GDM1 (cell line): ENCODE results near the gene DTD1.

Source experiments
- DNase-seq: peaks from one replicate; lab custom pipeline; 2025; lab: John Stamatoyannopoulos, UW

Gene DTD1

DNA sequence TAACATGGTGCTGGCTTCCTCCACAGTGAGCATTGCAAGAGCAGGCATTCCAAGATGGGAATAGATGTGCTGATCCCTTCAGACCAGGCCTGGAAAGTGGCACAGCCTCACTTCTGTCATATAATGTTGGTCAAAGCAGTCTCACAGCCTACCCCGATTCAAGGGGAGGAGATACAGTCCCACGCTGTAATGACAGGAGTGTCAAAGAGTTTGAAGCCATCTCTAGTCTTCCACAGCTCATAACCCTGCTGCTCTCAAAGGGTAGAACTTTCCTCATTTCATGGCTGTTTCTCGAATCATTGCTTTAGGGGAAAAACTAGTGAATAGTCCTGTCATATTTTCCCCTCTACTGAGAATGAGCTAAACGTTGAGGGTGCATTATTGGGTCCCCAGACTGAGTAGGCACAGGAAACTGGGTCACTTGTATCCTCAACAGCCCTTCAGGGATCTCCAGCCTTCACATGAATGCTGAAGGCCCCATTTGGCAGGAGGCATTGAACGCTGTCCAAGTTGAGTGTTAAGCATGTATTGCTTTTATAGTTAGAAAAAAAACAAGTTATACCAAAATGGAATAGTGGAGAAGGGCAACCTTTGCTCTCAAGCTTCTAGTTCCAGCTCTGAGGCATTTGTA is 27.3 kb downstream of the DTD1 start:
- no peak for DNase-seq

DNA sequence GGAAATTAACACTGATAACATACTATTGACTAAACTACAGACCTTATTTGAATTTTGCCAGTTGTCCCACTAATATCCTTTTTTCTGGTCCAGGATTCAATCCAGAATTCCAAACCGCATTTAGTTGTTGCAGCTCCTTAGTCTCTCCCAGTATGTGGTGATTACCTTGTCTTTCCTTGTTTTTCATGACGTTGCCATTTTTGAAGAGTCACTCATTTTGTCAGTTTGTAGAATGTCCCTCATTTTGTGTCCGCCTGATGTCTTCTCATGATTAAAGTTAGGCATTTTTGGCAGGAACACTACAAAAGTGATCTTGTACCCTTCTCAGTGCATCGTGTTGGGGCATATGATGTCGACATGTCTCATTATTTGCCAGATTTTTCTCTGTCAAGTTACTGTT is 33.1 kb downstream of the DTD1 start:
- DNase-seq = no peak

DNA sequence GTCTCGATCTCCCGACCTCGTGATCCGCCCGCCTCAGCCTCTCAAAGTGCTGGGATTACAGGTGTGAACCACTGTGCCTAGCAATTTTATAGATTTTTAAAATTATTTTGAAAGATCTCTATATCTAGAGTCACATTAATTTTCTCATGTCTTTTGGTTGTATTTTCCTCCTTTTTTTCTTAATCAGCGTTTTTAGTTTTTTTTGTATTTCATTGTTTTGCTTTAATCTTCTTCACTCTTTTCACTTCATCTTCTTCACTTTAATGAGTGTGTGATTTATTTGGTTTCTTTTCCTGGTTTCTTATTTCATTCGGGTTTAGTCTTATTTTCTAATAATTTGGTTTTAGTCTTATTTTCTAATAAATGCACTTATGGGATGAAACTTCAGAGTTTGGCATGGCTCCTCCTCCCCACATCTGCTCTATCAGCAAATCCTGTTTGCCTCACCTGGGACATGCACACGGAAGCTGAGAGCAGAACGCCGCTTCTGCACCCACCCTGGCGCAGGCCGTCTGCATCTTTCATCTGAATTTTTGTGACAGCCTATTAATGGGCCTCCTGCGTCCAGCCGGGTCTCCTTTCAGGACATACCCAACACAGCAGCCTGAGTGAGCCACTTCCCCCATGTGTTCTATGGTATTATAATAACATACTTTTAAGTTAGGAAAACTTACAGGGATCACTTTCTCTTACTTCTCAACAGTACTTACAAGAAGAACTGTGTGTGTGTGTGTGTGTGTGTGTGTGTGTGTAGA is 35.5 kb downstream of the DTD1 start:
- no peak for DNase-seq

DNA sequence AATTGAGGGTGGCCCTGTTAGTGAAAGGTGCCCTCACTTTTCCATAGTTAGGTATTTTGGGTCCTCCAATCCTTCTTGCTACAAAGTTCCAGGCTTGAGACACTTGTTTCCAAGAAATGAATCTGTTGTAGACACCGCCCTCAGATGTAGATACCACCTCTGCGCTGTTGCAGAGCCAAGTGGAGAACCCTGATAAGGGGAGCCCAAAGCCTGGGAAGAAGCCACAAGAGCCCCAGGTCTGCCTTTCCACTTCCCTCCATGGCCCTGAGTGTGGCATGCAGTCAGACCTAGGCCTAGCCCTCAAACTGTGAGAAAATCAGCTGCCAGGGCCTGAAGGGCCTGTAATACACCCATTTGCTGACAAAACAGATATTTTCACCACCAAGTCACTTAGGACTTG is 37.1 kb downstream of the DTD1 start:
- no peak for DNase-seq

DNA sequence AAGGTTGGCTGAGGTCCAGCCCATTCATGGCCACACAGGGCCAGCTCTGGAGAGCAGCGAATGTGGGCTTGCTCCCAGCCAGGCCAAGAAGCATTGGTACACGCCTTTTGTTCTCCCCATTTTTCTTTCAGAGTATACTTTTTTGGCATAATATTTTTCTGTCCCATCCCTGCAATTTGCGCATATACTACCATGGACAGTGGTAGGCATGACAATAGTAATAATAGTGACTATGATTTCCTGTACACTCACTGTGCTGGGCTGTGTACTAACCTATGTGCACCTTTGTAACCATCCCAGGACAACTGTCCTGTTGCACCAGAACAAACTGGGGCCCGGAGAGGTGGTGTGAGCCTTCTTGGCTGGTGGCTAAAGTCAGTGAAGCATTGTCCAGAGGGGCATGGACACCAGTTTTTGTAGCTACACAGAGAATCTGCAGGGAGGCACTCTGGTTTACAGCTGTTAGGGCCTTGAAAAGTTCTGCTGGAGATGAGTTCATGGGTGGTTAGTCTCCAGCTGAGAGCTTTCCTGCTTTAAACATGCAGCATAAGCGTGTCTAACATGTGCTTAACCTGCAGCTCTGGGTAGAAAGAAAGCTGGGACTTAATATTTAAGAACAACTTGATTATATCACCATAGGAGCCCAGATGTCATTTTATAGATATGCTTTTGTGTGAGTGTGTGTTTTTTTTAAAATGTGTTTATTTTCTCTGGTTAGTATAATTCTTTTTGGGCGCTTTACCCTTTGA is 38.2 kb downstream of the DTD1 start:
- DNase-seq = no peak

DNA sequence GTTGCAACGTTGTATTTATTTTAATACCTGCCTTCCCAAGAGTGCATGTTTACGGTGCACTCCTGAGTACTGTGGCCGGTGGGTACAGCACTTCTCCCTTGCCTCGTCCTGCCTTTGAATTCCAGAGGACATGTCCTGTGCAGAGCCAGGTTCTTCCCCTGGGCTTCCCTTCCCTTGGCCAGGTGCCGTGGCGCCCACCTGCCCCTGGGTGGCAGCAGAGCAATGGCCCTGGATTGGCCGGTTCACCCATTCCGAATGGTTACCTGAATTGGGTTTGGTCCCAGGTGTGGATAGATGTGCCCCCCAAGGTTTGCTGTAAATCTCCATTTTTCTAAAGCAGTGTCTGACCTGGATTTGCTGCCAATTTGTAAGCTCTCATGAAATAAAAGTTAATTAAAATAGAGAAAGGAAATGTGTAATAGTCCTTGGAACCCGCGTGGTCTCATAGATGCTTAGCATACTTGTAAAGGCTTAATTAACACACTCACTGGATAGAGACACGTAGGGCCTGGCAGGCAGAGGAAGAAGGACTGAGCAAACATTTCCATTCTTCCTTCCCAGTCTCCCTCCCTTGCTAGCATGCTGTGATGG is 40.6 kb downstream of the DTD1 start:
- peak; percentile 1 for DNase-seq

DNA sequence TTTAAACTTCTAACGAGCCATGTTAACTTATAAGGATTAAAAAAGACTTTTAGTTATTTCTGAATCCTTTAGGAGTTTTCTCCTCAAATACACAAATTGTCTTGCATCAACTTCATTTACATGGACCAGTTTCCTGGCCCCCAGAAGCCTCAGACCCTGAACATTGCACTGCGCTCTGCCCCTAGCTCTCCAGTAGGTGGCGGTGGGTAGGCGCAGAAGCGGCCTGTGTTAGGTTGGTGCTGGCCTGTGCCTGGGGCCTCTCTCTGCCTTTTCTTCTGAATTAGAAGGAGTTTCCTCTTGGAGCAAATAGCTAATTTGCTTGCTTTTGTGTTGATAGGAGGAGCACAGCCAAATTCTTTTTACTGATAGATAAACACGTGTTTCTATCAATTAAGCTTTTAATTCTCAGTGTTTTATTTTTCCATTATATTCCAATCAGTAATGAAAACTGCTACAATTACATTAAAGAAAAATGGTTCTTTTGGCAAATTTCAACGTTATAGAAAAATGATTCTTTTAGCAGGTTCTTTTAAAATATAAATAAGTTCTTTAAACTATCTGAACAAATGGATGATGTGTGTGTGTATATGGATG is 44.4 kb downstream of the DTD1 start:
- DNase-seq = peak; percentile 43

DNA sequence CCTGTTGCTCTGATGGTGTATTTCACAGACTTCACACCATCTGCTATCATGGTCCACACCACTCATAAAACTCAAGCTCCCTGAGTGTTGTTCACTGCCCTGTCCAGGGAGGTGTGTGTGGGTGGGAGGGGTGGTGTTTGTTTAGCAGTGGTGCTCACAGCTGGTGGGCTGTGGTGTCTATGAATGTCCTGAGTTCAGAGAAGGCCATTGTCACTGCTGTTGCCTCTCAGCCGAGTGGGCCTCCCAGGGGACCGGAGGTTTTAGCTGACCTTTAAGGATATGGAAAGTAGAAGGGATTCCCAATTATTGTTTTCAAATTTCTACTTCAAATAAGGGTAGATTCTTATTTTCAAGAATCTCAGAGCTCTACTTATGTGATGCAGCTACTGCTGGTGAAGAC is 45.6 kb downstream of the DTD1 start:
- no peak for DNase-seq

DNA sequence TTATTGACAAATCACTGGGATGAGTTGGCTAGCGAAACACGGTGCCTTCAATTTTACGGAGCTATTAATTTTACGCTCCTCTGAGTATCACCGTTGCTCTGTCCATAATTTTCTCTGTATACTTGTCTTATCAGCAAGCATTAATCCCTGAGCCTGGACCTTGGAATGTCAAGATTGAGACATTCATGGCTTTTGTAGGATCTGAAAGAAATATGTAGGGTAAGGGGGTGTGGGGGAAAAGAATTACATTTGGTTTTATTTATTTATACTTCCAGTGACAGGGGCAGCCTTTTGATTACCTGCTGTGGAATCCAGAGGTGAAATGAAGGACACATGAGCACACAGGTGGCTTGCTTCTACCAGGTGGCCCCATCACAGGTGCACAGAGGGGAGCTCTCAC is 46.6 kb downstream of the DTD1 start:
- no peak for DNase-seq

DNA sequence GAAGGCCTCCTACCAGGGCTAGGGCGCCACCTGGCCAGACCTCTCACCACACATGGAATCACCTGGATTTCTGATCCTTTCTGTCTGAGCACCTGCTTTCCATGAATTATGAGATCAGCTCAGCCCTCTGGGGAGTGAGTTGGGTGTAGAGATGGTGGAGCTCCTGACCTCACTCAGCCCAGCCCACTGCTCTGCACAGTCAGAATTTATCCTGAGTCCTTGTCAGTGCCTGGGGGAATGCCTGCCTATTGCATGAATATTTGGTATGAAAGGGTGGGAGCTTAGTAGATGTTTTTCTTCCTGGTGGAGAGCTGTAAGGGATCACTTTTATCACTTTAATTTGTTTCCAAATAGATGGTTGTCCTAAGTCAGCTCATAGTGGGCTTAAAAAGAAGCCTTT is 47.5 kb downstream of the DTD1 start:
- no peak for DNase-seq

DNA sequence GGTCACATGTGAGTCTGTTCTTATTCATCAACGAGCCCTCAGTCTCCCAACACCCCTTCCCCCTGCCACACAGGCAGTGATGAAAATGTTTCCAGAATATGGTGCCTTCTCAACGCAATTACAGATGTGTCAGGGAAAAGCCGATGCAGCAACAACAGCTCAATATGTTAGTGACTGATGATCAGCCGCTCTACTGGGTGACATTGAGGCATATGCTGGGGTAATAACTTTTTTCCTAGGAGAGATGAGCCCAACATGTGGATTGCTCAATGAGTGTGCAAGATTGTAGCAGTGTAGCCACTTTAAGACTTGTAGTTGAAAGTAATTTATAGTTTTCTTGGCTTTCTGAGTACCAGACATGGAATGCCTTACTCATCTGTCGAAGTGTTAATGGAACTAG is 49.4 kb downstream of the DTD1 start:
- no peak for DNase-seq

DNA sequence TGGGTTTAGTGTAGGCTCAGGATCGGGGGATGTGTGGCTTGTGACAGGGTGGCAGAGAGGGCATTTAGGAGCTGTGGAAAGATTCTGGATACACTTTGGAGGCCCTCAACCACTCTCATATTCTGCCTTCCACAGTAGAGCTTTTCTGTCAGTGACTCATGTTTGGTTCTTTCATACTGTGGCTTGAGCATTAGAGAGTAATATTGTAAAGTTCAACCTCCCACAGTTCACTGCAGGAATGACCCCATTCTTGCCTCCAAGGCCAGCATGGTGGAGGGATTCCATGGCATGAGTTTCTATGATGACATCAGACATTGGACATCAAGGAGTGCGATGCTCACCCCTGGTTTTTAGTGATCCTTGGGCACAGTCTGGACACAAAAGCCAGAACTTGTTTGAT is 50.9 kb downstream of the DTD1 start:
- no peak for DNase-seq

DNA sequence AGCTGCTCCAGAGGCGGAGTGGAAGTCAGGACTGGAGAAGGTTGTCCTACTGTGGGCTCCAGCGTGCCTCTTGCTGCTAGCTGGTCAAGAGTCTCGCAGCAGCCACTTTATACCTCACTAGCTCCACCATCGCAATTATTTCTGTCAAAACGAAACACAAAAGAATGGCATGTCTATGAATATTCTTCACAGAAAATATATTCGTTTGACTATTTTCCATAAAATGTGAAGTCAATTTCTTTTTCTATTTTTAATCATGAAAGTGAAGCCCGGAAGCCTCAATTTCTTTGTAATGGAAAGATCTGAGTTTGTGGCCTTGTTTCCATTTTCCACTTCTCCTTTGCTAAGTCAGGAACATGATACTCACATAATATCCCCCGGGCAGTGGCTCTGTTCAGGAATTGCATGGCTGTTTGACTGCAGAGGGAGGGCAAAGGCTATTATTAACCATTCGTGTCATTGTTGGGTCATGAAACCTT is 51.7 kb downstream of the DTD1 start:
- no peak for DNase-seq

DNA sequence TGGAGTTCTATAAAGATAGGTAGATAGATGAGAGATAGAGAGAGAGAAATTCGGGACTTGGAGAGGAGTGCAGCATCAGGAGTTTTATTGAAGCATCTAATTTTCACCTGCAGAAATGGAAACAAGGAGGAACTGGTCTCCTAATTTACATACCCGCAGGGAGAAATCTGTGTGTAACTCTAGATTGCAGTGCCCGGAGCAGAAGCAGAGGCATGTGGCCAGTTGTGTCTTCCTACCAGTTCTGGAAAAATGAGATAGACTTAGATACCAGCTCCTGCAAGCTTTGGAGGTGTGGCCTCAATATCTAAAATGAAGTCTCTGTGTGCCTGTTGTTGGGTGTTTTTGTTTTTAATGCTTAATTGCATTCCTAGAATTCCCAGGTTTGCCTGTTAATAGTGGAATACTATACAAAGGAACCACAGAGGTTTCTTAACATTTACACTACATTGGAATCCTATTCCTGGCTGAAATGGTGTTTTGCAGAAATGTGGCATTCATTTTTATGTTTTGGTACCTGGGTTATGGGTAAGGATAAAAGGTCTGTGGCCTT is 57.4 kb downstream of the DTD1 start:
- DNase-seq = no peak

DNA sequence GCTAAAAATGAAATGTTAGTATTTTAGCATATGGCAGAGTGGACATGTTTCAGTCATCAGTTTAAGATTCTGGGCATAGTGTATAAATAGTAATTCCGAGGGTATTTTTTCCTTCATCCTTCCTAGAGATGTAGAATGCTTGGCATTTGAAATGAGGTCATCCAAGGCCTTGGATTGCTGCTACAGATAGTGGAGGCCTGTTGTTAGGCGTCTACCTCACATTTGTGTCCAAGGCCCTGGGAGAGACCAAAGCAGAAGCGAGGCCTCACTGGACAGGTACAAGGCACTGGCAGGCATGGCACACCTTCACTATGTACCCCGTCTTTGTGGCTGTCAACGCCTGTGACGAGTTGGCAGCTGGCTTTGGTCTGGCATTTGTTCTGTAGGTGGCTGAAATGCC is 58.0 kb downstream of the DTD1 start:
- DNase-seq = no peak

DNA sequence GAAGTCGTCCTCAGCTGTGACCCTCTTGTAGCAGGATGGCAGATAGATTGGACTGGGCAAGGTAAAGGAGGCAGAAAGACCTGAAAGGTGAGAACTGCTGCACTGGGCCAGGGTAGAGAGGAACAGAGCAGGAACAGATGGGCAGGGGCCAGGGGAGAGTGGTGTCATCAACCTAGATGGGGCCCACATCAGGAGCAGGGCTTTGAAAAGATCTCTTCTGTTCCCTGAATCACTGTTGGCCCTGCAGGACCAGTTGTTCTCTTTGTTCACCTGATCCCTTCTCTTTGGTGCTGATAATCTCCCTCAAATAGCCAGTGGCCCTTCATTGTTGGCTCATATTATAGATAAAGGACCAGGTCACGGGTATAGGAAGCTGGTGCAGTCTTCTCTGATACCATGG is 59.9 kb downstream of the DTD1 start:
- DNase-seq = no peak

DNA sequence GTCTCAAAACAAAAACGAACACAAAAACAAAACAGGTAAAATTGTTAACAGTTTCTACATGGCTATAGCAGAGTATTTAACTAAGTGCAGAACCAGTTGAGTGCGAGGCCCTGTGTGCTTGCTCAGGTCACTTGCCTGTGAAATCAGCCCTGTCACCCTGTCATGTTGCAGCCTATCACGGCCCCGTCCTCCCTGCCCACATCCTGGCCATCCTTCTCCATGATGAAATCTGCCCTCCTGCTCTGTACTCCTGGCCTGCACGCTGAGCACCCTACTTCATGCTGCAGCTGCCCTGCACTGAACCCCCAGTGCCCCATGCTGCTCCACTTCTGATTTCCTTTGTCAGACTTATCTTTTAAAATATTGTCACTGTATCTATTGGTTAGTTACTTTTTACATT is 62.4 kb downstream of the DTD1 start:
- no peak for DNase-seq

DNA sequence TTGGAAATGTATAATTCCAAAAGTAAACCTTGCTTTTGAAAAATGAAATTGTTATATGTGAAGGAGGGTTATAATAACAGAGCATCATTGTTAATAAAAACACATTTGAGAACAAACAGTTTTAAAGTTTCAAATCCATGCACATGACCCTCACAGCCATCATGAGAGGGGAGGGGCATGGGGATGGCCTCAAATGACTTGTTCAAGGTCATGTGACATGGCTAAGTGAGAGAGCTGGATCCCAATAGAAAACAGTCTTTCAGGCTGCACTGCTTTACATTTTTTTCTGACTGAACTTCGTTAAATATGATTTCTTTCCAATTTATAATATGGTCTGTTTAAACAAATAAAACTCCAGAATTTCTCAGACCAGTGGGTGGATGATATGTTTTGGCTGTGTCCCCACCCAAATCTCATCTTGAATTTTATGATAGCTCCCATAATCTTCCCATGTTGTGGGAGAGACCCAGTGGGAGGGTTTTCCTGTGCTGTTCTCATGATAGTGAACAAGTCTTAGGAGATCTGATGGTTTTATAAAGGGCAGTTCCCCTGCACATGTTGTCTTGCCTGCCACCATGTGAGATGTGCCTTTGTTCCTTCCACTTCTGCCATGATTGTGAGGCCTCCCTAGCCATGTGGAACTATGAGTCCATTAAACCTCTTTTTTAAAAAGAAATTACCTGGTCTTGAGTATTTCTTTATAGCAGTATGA is 66.0 kb downstream of the DTD1 start:
- DNase-seq = no peak

DNA sequence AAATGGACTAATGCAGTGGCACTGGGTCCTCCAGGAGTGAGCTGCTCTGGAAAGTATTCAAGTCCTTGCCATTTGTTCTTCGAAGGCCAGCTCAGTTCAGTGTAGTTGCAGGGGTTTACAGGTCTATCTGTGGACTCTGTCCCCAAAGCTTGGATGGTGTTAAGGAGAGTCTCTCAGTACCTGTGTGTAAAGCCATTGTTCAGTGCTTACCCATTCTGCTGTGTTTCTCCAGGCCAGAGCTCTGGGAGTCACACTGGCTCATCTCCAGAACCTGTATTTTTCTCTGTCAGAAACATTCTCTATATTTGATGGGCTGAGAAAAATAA is 66.6 kb downstream of the DTD1 start:
- DNase-seq = no peak

DNA sequence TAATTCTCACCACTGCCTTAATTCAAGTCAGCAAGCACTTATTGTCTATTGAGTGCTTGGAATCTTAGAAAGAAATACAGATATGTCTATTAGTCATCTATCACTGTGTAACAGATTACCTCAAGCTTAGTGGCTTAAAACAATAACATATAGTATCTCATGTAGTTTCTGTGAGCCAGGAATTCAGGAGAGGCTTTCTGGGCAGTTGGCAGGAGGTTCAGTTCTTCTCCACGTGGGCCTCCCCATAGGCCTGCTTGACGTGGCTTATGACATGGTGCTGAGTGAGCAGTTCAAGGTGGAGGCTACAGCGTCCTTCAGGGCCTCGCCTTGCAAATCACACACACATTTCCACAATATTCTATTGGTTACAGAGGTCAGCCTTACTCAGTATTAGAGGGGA is 69.7 kb downstream of the DTD1 start:
- DNase-seq = no peak

DNA sequence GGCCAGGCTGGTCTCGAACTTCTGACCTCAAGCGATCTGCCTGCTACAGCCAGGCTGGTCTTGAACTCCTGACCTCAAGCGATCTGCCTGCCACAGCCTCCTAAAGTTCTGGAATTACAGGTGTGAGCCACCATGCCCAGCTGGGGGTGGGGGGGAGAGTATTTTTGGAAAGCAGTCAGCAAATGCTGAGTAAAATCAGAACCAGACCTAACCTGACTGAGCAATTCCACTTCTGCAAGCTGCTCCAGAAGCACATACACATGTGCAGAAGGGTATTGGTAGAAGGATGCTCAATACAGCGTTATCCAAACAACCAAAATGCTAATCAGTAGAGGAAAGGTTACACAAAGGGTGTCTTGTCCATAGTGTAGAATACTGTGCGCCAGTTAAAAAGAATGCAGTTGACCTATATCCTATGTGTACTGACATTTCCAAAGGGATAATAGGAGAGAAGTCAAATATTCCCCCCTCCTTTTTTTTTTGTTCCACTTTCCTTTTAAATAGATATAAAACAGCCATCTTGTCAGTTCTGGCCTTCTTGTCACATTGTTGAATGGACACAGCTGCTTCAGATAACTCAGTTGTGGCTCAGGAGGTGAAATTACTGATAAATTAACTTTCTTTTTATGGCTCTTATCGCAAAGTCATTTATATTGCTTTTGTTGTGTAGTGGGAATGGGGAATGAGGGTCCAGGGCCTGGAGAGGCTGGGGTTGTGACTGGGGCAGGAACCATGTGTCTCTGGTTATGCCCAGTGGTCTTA is 74.6 kb downstream of the DTD1 start:
- no peak for DNase-seq
